OCI-M2 (cell line): ENCODE measurements around the gene DUSP10.

Experiments
- DNase-seq: peaks from one replicate; lab custom pipeline; 2025; ENCODE audit not compliant: unreplicated experiment; lab: John Stamatoyannopoulos, UW

Gene DUSP10

DNA sequence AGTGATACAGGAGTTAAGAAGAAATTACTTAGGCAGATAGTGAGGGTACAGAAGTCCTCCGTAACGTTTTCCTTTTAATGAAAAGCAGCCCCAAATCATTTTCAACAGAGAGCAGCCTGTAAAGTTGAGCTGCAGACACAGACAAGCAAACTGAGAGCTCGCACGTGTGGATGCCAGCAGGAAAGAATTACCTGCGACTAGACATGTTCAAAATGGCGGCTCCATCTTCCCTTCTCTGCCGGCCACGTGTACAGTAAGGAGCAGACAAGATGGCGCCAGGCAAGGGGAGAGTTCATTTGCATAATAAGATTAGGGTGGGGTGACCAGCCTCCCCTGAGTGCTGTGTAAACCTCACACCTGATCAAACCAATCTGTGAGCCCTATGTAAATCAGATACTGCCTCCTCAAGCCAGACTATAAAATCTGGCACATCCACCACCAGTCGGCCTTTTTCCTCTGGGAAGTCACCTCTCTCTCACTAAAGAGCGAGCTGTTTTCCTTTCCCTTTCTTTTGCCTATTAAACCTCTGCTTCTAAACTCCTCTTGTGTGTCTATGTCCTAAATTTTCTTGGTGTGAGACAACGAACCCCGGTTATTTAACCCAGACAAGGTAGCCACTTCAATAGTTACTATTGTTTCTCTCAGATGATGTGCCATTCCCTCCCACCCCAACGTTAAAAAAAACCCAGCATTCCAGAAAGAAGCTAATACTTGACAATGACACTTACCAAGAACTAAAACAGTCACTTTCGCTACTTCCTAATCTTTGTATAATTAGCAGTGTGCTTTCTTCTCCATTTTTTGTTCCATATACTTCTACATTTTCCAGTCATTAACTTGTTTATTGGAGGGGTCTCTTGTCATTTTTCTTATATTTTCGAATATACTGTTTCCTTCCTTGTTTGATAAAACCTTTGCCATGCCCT, 27.4 kb downstream of the DUSP10 start:
- DNase-seq = no peak

DNA sequence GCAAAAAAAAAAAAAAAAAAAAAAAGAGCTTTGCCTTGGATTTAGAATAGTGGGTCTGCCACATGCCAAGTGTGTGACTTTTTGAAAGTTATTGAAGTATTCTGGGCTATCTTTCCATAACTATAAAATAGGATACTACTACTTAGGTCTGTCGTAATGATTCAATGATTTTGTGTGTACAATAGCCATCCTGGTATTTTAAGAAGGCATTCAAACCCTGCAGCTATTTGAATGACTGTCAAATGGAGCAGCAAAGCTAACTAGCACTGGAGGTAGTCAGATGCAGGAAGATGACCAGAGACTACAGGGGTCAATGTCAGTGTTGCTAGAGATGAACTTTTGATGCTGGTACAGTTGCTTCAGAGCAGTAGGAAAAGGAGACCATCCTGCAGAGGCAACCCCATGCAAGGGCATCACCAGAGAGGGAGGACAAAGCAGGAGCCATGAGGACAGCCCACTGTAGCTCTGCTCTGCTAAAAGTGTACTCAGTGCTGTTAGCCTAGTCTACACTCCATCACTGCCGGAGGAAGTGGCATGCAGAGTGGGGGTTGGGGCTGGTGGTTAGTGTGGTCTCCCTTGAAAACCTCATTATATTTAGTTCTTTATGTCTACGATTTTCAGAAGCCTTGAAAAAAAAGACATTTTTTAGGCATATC, 29.0 kb downstream of the DUSP10 start:
- DNase-seq = no peak

- DNase-seq = no peak
Observed at GRCh38 chr1:221712198-221712684, 29.6 kb downstream of the DUSP10 start.

- DNase-seq = no peak
Observed at GRCh38 chr1:221711656-221712055, 30.2 kb downstream of the DUSP10 start.

GRCh38 chr1:221711063-221711577, 30.8 kb downstream of the DUSP10 start:
- DNase-seq = no peak

GRCh38 chr1:221709854-221710253, 32.0 kb downstream of the DUSP10 start:
- no peak for DNase-seq

GRCh38 chr1:221708987-221709386, 32.9 kb downstream of the DUSP10 start:
- no peak for DNase-seq

DNA sequence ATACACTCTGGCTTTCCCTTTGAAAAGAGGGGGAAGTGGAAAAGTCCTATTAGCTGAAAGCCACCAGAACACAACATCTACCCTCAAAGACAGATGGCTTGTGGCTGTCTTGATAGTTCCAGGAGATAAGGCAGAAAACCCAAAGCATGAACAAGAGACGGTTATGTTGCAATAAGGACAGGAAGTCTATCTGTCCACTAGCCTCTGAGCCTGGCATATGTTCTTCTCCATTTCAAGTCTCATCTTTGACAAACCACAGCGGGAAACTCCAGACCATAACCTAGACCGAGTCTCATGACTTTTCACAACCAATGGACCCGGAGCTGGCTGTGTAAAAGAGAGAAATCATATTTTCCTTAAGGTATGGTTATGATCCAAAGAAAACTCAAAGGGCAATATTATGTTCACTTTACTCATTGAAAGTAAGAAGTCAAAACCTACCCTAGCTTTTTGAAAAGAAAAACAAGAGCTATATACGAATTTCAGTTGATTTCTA, 33.8 kb downstream of the DUSP10 start:
- DNase-seq = no peak

- no peak for DNase-seq
Observed at GRCh38 chr1:221706876-221707582, 34.9 kb downstream of the DUSP10 start.

DNA sequence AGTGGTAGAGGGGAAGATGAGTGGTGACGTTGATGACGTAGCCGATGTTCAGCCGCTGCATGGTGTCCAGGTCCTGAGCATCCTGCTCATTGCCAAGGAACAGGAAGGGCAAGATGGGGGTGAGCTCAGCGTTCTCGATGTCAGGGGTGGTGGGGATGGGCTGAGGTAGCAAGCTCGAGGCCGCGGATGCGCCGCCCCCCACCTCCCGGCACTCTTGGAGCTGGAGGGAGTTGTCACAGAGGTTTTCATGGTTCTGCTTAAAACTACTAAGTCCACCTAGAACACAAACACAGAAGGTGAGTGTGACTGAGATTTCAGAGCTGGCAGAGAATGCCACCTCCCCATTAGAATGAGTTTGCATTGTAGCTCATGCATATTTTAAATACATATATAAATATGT, 35.7 kb downstream of the DUSP10 start:
- DNase-seq = no peak

DNA sequence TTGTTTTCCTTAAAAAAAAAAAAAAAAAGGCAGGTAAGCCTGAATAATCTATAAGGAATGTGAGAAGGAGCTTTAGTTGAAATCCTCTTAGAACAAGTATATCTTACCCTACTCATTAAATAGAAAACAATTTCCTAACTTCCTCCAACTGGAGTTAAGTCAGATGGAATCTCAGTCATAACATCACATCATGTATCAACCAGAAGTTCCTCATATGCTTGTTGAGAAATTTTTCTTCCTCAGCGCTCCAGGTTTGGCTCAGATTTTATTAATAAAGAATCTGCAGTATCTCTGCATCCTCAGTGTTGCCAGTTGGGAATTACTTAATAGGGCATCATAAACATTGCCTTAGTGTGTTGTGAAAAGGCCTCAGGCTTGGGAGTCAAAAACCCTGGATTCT, 37.6 kb downstream of the DUSP10 start:
- DNase-seq = no peak

DNA sequence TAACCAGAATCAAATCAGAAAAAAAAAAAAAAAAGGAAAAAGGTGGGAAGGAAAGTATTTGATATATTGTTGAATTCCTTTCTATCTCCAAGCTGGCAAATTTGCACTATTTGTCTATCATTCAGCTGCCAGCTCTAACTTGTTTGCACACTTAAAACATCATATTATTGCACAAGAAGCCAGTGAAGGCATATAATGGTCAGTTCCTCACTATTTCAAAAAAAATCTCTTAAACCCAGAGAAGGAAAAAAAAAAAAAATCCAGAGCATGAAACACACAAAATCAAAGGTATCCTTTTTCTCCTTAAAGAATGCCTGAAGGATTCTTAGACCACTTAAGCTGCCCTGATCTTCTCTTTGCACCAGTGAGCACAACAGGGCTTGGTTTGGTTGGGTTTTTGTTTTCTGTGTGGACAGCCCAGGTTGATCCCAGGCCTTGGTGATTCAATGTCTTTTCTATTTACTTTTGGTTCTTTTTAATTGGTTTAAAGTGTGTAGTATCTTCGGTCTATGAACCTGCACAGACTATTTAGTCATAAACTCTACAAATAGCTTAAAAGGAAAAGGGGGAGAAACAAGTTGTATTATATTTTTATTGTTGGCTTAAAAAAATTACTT, 40.2 kb downstream of the DUSP10 start:
- no peak for DNase-seq

GRCh38 chr1:221700948-221701347, 40.9 kb downstream of the DUSP10 start:
- no peak for DNase-seq

- no peak for DNase-seq
Observed at GRCh38 chr1:221700536-221700935, 41.4 kb downstream of the DUSP10 start.

- DNase-seq = no peak
Observed at GRCh38 chr1:221699978-221700519, 41.8 kb downstream of the DUSP10 start.

DNA sequence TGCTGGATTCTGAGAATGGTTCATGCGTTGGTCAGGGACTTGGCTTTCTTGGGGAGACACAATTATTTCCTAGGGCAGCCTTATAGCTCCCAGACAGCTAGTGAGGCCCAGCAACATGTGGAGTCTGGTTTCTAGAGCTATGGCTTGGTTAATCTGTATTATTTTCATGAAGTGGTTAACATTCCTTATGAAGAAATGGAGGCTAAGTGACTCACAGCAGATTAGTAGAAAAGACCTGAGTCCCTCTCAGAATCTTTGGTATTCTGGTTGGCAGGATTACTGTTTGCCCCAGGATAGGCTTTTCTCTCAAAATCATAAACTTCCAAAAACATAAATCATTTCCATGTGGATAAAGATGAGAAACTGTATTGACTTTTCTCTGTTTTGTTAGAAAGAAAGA, 42.3 kb downstream of the DUSP10 start:
- no peak for DNase-seq

GRCh38 chr1:221698579-221699349, 43.1 kb downstream of the DUSP10 start:
- DNase-seq = no peak

DNA sequence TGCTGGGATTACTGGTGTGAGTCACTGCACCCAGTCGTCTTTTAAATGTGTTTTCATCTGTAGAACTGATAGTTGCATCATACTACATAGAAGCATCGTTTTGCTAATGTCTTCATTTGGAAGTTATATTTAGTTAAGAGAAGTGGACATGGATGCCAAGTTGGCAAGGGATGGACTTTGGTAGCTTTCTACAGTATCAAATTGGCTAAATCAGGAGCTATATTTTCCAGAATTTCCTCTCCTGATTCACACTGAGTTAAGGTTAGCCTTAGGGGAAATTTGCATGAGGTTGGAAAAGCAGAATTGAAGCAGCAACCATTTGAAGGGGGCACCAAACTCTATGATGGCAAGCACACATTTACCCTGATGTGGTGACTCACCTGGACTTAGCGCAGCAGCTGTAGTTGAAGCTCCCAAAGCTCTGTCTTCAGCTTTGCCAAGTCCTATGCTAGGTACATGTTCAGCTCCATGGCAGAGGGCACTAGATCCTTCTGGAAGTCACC, 43.9 kb downstream of the DUSP10 start:
- no peak for DNase-seq

- no peak for DNase-seq
Observed at GRCh38 chr1:221696718-221697461, 45.0 kb downstream of the DUSP10 start.
